HL-60 (cell line): ENCODE measurements around the gene PLRG1.

Experiments used
- DNase-seq, 2 experiments: peaks; one replicate each; pipeline ENCODE4 v3.0.0-alpha.2; 2010 to 2020; ENCODE audit warnings: low read depth in 1 of 2, low spot score in 1 of 2
- H3K27ac ChIP-seq: fragments of 250-450 bp; sonication (Bioruptor Pico); replicated peaks from 2 replicates; pipeline ENCODE4 v1.5.1; 2020; ENCODE audit warnings: mild to moderate bottlenecking, moderate library complexity
- H3K27me3 ChIP-seq: fragments of 250-450 bp; sonication (Bioruptor Pico); 2 replicates; pipeline ENCODE4 v1.5.1; 2021; ENCODE audit warnings: mild to moderate bottlenecking, moderate library complexity; ENCODE audit not compliant: insufficient read depth, poor library complexity, severe bottlenecking
- H3K4me3 ChIP-seq: replicated peaks from 2 replicates; pipeline ENCODE4 v1.5.1; 2011; ENCODE audit warnings: mild to moderate bottlenecking, control low read depth, low read length; ENCODE audit not compliant: insufficient read depth
- GABPA ChIP-seq: IDR thresholded peaks from 2 replicates; pipeline ENCODE4 v1.6.1; 2012; ENCODE audit warnings: low read depth
- POLR2AphosphoS5 ChIP-seq: IDR thresholded peaks from 2 replicates; pipeline ENCODE4 v1.6.1; 2012; ENCODE audit warnings: low read depth
- SPI1 ChIP-seq: IDR thresholded peaks from 2 replicates; pipeline ENCODE4 v1.6.1; 2012; ENCODE audit warnings: low read depth, mild to moderate bottlenecking, borderline replicate concordance
- TF ChIP-seq, protein P1 (sequence below): IDR thresholded peaks from 2 replicates; pipeline ENCODE4 v1.6.1; 2012; ENCODE audit warnings: low read depth; ENCODE audit not compliant: insufficient replicate concordance
- TF ChIP-seq, protein P2 (sequence below): IDR thresholded peaks from one replicate; pipeline ENCODE4 v1.5.1; 2011; ENCODE audit warnings: low read length, control low read depth, inconsistent platforms; ENCODE audit not compliant: insufficient read depth

Gene PLRG1

DNA sequence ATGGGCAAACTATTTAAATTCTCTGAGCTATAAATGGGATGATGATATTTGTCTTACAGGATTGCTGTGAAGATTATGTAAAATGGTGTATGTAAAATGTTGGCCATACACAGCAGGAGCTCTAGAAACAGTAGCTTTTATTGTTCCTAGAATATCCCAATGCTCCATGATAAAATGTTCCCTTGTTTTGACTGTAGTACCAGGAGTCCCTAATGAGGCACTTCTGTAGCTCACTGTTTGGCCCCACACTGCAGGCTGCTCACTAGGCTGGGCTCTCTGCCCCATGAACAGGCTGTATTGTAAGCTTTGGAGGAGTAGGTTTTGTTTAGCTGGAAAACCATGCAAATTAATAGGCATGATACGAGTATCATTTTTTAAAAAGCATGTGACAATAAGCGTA lies 43.7 kb upstream of the PLRG1 start:
- H3K27me3 ChIP-seq: peaks cover under 1% of the 10 kb centered on the region
- no peak overlapping the region for H3K27ac ChIP-seq
- TF ChIP-seq, protein P1, sequence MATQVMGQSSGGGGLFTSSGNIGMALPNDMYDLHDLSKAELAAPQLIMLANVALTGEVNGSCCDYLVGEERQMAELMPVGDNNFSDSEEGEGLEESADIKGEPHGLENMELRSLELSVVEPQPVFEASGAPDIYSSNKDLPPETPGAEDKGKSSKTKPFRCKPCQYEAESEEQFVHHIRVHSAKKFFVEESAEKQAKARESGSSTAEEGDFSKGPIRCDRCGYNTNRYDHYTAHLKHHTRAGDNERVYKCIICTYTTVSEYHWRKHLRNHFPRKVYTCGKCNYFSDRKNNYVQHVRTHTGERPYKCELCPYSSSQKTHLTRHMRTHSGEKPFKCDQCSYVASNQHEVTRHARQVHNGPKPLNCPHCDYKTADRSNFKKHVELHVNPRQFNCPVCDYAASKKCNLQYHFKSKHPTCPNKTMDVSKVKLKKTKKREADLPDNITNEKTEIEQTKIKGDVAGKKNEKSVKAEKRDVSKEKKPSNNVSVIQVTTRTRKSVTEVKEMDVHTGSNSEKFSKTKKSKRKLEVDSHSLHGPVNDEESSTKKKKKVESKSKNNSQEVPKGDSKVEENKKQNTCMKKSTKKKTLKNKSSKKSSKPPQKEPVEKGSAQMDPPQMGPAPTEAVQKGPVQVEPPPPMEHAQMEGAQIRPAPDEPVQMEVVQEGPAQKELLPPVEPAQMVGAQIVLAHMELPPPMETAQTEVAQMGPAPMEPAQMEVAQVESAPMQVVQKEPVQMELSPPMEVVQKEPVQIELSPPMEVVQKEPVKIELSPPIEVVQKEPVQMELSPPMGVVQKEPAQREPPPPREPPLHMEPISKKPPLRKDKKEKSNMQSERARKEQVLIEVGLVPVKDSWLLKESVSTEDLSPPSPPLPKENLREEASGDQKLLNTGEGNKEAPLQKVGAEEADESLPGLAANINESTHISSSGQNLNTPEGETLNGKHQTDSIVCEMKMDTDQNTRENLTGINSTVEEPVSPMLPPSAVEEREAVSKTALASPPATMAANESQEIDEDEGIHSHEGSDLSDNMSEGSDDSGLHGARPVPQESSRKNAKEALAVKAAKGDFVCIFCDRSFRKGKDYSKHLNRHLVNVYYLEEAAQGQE: no peak
- no peak for TF ChIP-seq SPI1
- TF ChIP-seq, protein P2, sequence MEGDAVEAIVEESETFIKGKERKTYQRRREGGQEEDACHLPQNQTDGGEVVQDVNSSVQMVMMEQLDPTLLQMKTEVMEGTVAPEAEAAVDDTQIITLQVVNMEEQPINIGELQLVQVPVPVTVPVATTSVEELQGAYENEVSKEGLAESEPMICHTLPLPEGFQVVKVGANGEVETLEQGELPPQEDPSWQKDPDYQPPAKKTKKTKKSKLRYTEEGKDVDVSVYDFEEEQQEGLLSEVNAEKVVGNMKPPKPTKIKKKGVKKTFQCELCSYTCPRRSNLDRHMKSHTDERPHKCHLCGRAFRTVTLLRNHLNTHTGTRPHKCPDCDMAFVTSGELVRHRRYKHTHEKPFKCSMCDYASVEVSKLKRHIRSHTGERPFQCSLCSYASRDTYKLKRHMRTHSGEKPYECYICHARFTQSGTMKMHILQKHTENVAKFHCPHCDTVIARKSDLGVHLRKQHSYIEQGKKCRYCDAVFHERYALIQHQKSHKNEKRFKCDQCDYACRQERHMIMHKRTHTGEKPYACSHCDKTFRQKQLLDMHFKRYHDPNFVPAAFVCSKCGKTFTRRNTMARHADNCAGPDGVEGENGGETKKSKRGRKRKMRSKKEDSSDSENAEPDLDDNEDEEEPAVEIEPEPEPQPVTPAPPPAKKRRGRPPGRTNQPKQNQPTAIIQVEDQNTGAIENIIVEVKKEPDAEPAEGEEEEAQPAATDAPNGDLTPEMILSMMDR: no peak
- TF ChIP-seq GABPA: no peak
- no peak overlapping the region for H3K4me3 ChIP-seq
- DNase-seq: no peak

DNA sequence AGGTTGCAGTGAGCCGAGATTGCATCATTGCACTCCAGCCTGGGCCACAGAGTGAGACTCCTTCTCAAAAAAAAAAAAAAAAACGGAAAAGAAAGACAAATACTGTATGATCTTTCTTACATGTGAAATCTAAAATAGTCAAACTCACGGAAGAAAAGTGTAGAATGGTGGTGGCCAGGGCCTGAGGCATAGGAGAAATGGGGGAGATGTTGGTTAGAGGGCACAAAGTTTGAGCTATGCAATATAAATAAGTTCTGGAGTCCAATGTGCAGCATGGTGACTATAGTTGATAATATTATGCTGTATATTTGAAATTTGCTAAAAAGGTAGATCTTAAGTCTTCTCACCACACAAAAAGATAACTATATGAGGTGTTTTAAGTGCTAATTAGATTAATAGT lies 41.7 kb upstream of the PLRG1 start:
- TF ChIP-seq, protein P1: no peak
- TF ChIP-seq POLR2AphosphoS5: no peak
- TF ChIP-seq, protein P2: no peak
- TF ChIP-seq SPI1: no peak
- no peak for TF ChIP-seq GABPA
- Histone ChIP-seq H3K27me3 (peaks cover 3% of the 10 kb centered on the region), H3K4me3 (no peak overlapping the region), H3K27ac (no peak overlapping the region)
- DNase-seq: no peak

DNA sequence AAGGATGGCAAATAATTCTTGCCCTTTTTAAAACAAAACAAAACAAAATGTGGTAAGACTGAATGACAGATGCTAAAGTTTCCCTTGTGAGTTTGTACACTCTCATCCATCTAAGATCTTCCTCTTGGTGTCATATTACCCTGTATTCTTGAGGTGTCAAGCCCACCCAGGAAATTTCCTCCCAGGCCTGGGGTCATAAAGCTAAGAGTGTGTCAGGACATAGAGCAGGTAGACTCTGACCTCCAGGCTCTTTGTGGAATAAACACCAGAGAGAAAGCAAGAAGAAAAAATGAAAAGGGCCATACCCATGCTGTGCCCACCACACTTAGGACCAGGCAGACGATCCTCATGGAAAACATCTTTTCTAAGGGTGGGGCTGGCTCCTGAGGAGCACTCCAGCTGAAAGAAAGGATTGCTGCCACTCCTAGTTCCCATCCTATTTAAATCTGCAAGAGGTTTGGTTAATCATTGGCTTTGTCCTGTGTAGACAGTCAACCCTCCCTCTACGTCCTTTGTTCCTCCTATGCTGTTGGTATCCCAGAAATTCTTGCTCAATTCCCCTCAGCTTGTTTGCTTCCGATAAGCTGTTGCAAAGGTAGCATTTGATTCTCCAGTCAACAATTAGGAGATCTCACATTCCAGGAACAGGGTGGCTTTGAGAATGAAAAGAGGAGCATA lies 40.3 kb upstream of the PLRG1 start, which contains the start of gene FGA:
Gene FGA, minus strand, starts transcription at position 414 of the 678 bp plus-strand sequence. Its CDS starts 55 bp downstream, at position 359.
- Histone ChIP-seq H3K27me3 (peaks cover 3% of the 10 kb centered on the region), H3K4me3 (no peak within 1 kb of the TSS)

More for the DNA sequence above, 40.3 kb upstream of the PLRG1 start, which contains the start of gene FGA:
- no peak for DNase-seq
- TF ChIP-seq SPI1: no peak
- TF ChIP-seq, protein P1: no peak
- TF ChIP-seq GABPA: no peak
- no peak for TF ChIP-seq POLR2AphosphoS5
- TF ChIP-seq, protein P2: no peak
- H3K27ac ChIP-seq: no peak within 1 kb of the TSS
